ENCODE data around the gene TASL.
"Not testable (repeated sequence)": the region's sequence is repeated elsewhere in the genome, so short reads cannot be mapped to it uniquely, and the experiment has no call there.

GRCh38 chrX:30563070-30563469 is 14.5 kb downstream of the TASL start:
- not testable (repeated sequence) for TF ChIP-seq ZBTB33 (IDR thresholded peaks at IDR 0.05); CTCF (IDR thresholded peaks at IDR 0.05; ENCODE audit: low read depth, low read length, missing input control); ATF3 (IDR thresholded peaks at IDR 0.05); RAD21 (IDR thresholded peaks at IDR 0.05); TAF1 (conservative IDR thresholded peaks at IDR 0.05)

All from liver (tissue), 3 donors.